GM23338 (cell line): ENCODE results near the gene TAOK3.

Experiments
- CTCF ChIP-seq, 2 experiments: fragments of 200-600 bp in 1 of 2; sonication (generic) in 1 of 2; conservative IDR thresholded peaks; 2 replicates each; pipeline versions ENCODE4 v1.5.1 to v1.6.1; 2016 to 2017; ENCODE audit warnings: antibody characterized with exemption in 2 of 2, low read depth in 2 of 2, mild to moderate bottlenecking in 2 of 2, moderate library complexity in 1 of 2
- EZH2 ChIP-seq: fragments of 200-600 bp; sonication (generic); IDR thresholded peaks from one replicate; pipeline ENCODE4 v1.8.0; 2017; ENCODE audit warnings: antibody characterized with exemption, mild to moderate bottlenecking, low read depth; ENCODE audit not compliant: unreplicated experiment
- EZH2phosphoT487 ChIP-seq: fragments of 200-600 bp; sonication (generic); IDR thresholded peaks from one replicate; pipeline ENCODE4 v1.8.1; 2018; ENCODE audit warnings: antibody characterized with exemption; ENCODE audit not compliant: unreplicated experiment
- JUNB ChIP-seq: IDR thresholded peaks from one replicate; pipeline ENCODE4 v1.6.1; 2016; ENCODE audit warnings: antibody characterized with exemption; ENCODE audit not compliant: unreplicated experiment

GRCh38 chr12:118336123-118336522 is 36.6 kb downstream of the TAOK3 start:
- TF ChIP-seq CTCF (conservative IDR thresholded peaks at IDR 0.05; ENCODE audit: low read depth in 2 of 2) (no peak), EZH2 (no peak), EZH2phosphoT487 (no peak), JUNB (no peak)
